Inflammatory macrophage (primary cell): ENCODE data around the gene FRAS1.
"Not testable (repeated sequence)": the region's sequence is repeated elsewhere in the genome, so short reads cannot be mapped to it uniquely, and the experiment has no call there.

ENCODE experiments used
- DNase-seq, 2 donors: peaks; one replicate each; pipeline ENCODE4 v3.0.0-alpha.2; 2020 to 2022

The FRAS1 gene

GRCh38 chr4:78214078-78214477 lies 157.0 kb downstream of the FRAS1 start:
- DNase-seq = no peak

GRCh38 chr4:78217557-78217956 lies 160.4 kb downstream of the FRAS1 start:
- DNase-seq = no peak

- DNase-seq = no peak
Observed at GRCh38 chr4:78218260-78218659, 161.1 kb downstream of the FRAS1 start.

- no peak for DNase-seq
Observed at GRCh38 chr4:78219825-78220224, 162.7 kb downstream of the FRAS1 start.

GRCh38 chr4:78220283-78220682 lies 163.2 kb downstream of the FRAS1 start:
- DNase-seq = no peak

- DNase-seq = no peak
Observed at GRCh38 chr4:78222575-78223186, 165.6 kb downstream of the FRAS1 start.

- DNase-seq = no peak
Observed at GRCh38 chr4:78225236-78225635, 168.1 kb downstream of the FRAS1 start.

GRCh38 chr4:78226279-78226678 lies 169.2 kb downstream of the FRAS1 start:
- DNase-seq = no peak

GRCh38 chr4:78227411-78228057 lies 170.4 kb downstream of the FRAS1 start:
- no peak for DNase-seq

- DNase-seq = no peak
Observed at GRCh38 chr4:78235800-78236199, 178.7 kb downstream of the FRAS1 start.

- DNase-seq = no peak
Observed at GRCh38 chr4:78237360-78237759, 180.2 kb downstream of the FRAS1 start.

GRCh38 chr4:78242071-78242470 lies 184.9 kb downstream of the FRAS1 start:
- no peak for DNase-seq

GRCh38 chr4:78244705-78245485 lies 187.8 kb downstream of the FRAS1 start:
- DNase-seq = no peak

GRCh38 chr4:78247536-78248285 lies 190.6 kb downstream of the FRAS1 start:
- DNase-seq = no peak

GRCh38 chr4:78250500-78250899 lies 193.4 kb downstream of the FRAS1 start:
- no peak for DNase-seq

GRCh38 chr4:78252773-78253172 lies 195.7 kb downstream of the FRAS1 start:
- DNase-seq = not testable (repeated sequence)

- no peak for DNase-seq
Observed at GRCh38 chr4:78254893-78255292, 197.8 kb downstream of the FRAS1 start.

GRCh38 chr4:78265006-78265405 lies 207.9 kb downstream of the FRAS1 start:
- no peak for DNase-seq

GRCh38 chr4:78267790-78268189 lies 210.7 kb downstream of the FRAS1 start:
- DNase-seq = no peak

- no peak for DNase-seq
Observed at GRCh38 chr4:78268597-78268996, 211.5 kb downstream of the FRAS1 start.

- DNase-seq = not testable (repeated sequence)
Observed at GRCh38 chr4:78275450-78275849, 218.3 kb downstream of the FRAS1 start.

- no peak for DNase-seq
Observed at GRCh38 chr4:78286281-78286680, 229.2 kb downstream of the FRAS1 start.

- DNase-seq = no peak
Observed at GRCh38 chr4:78288327-78288726, 231.2 kb downstream of the FRAS1 start.
